Tracheal epithelial cell (primary cell): Measurements from ENCODE around the gene NAXD. TPM values are rescaled to one million over a fixed set of nuclear protein-coding genes. Genes with fewer than 3 reads are reported as not detected.

Source experiments
- total RNA-seq: library from RNA; depleted of rRNA; stranded (reverse); fragments of >200 nt; gene quantifications from 2 replicates; pipeline ENCODE4 v1.2.1, GENCODE V29; 2014

NAXD gene
- total RNA-seq: 13.3 and 15.3 TPM in 2 replicates

GRCh38 chr13:110615322-110616102, at the start of gene NAXD:
Gene NAXD, plus strand, starts transcription at chr13:110615545. Its CDS starts 57 bp downstream, at chr13:110615602.

Other genes starting within 250 kb of the NAXD start
- 9.6 and 10.1 TPM in 2 replicates for gene RAB20, start 53.8 kb upstream of the NAXD start, total RNA-seq
- gene CARS2, start 90.6 kb downstream of the NAXD start, total RNA-seq: 116 and 473 TPM in 2 replicates
- gene ING1, start 98.2 kb downstream of the NAXD start, total RNA-seq: 6.2 and 8.4 TPM in 2 replicates